DMS53 treated with DMSO at 0.1 percent for 48 hours (cell line): ENCODE data around the gene WHRN.

Source experiments
- DNase-seq: peaks from one replicate; lab custom pipeline; 2025; ENCODE audit not compliant: unreplicated experiment; lab: John Stamatoyannopoulos, UW

Gene WHRN

DNA sequence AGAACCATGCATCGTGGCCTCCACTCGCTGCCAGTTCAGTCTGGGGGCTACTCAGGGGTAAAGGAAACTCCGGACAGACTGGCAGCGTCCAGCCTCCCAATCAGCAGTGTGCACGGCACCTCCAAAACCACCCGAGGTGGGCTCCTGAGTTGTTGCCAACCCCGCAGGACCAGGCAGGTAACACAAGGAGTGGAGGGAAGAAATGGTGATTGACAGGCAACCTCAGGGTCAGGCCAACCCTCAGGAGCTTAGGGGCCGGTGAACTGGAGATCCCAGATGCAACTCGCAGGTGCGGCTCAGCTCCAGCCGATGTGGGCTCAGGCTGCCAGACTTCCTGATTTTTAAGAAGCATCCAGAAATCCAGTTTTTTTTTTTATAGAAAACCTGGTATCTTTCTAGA lies 80.1 kb downstream of the WHRN start:
- DNase-seq = no peak

DNA sequence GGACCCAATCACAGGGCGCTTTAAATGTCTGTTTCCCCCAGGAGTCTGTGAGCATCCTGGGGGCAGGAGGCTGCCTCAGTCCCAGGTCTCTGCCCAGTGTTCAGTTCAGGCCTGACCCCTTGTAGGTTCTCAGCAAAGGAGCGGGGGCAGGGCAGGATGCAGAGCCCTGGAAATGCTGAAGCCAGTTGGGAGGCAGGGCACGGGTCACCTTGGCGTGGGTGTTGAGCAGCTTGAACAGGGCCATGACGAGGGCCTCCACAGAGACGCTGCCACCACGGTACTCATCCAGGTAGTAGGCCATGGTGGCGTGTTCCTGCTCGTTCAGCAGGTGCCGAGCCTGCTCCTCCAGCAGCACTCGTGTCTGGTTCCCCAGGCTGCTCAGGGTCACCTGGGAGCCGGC lies 81.1 kb downstream of the WHRN start:
- DNase-seq = no peak

DNA sequence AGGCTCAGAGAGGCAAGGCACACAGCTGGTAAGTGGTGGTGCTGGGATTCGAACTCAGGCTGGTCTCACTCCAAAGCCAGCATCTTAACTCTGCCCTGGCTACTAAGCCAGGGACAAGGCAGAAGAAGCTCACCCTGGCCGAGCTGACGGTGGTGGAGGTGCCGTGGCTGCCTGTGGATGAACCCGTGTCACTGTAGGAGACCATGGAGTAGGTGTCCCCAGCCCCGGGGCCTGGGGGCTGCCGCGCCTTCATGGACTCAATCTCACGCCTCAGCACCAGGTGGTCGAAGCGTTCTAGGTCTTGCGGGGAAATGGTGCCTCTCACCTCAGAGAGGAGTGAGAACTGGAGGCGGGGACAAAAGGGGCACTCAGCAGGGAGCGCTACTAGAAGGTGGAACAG lies 82.1 kb downstream of the WHRN start:
- no peak for DNase-seq

DNA sequence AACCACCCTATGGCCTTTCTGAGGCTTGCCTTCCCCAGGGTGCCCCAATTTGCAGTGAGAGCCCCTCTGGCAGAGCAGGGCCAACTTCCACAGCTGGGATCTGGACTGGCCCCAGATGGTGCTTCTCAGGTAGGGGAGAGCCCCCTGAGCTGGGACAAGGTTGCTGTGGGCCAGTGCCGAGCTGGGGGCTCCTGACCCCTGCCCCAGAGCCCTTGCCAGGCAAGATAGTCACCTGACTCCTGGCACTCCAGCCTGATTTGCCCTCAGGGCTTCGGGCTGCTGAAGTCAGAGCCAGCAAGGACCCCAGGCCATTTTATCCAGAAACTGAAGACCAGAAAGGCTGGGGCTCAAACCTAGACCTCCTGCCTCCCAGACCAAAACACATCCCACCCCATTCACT lies 84.1 kb downstream of the WHRN start:
- DNase-seq = no peak

DNA sequence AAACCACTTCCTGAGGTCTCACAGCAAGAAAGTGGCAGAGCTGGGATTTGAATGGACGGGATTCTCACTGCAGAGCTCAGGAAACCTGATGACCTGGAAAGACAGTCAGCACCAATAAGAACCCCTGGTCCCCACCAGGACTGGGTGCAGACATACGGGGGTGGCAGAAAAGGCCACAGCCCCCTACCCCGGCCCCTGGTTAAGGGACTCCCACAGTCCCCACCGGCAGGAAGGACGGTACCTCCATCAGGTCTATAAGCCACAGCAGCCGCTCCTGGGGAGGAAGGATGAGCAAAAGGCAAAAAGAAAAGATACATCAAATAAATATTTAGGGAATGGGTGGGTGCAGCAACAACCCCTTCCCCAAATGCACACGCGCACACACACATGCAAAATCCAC lies 85.5 kb downstream of the WHRN start:
- DNase-seq = no peak

DNA sequence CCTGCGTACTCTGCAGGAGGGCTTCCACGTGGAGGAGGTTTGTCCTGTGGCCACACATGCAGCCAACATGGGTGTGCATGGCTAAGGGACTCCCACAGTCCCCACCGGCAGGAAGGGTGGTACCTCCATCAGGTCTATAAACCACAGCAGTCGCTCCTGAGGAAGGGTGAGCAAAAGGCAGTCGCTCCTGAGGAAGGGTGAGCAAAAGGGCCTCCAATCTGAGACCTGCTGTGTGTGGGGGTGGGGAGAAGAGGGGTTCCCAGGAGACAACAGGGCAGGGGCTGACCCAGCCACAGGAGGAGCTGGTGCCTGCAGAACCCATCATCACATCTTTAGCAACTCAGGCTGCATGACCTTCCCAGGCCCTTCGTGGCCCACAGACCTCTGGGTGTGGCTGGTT lies 87.2 kb downstream of the WHRN start:
- no peak for DNase-seq

DNA sequence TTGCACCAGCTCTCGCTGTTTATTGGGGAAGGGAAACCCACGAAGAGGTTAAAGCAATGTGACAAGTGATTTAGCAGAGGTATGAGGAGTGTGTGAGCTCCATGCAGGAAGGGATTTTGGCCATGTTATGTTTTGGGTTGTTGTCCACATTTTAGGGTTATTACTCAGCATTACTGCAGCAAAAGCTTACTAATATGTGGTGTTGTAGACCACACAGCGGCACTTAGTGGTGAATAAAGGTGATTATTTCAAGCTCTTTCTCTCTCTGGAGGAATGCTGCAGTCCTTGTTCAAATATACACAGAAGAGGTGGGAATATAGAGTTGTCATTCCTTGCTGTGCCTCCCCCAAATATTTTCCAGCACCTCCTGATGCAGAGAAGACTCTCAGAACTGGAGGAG lies 87.8 kb downstream of the WHRN start:
- no peak for DNase-seq

DNA sequence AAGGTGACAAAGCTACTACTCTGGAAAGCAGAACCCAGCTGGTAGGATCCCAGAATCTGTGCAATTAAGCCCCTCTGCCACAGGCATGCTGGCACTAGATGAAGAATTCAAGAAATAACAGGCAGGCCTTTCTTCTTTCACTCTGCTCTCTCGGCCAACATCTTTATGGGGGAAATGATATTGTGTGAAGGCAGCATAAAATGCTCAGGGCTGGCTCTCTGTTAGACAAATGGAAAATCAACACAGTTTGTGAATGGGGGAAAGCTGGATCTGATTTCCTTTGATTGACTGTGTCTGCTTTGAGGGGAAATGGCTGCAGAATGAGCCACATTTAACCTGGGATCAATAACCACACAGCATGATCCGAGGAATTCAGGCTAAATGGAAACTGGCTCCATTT lies 88.4 kb downstream of the WHRN start:
- no peak for DNase-seq

DNA sequence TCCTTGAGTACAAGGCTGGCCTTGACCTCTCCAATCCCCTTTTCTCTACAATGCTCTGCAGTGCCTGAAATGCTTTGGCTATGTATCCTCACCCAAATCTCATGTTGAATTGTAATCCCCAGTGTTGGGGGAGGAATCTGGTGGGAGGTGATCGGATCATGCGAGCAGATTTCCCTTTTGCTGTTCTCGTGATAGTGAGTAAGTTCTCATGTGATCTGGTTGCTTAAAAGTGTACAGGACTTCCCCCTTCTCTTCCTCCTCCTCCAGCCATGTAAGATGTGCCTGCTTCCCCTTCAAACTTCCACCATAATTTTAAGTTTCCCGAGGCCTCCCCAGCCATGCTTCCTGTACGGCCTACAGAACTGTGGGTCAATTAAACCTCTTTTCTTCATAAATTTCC lies 89.0 kb downstream of the WHRN start:
- DNase-seq = no peak

DNA sequence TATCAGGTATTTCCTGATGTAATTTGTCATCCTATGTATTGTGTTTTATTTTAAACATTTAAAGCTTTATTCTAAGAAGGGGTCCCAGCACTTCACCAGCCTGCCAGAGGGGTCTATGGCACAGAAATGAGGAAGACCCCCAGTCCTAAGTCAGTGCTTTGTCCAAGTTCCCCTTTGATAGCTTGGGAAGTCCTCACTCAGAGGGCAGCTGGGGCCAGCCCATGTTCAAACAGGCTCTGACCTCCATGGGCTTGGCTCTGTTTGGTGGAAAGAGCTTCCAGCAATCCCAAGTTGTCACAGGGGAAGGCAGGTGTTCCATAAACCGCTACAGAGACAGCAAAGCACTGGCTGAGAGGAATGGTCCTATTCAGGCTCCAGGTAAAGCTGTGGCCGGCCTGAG lies 90.9 kb downstream of the WHRN start:
- DNase-seq = no peak

DNA sequence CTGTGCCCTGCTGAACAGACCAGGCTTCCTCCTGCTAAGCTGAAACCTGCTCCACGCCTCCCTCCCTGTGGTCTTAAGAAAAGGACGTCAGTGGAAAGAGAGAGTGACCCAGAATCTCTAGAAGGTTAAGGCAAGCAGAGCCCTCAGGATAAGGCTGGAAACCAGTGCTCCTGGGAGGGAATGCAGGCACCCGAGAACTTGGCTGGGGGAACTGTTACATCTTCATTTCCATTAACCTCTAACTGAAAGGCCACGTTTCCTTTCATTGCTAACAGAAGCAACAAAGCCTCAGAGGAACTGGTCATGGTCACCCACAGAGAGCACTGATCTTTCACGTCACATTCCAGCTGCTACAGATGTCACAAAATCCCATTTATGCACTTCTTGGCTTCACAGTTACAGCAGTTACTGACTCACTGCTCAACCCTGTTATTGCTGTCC lies 91.4 kb downstream of the WHRN start:
- no peak for DNase-seq

DNA sequence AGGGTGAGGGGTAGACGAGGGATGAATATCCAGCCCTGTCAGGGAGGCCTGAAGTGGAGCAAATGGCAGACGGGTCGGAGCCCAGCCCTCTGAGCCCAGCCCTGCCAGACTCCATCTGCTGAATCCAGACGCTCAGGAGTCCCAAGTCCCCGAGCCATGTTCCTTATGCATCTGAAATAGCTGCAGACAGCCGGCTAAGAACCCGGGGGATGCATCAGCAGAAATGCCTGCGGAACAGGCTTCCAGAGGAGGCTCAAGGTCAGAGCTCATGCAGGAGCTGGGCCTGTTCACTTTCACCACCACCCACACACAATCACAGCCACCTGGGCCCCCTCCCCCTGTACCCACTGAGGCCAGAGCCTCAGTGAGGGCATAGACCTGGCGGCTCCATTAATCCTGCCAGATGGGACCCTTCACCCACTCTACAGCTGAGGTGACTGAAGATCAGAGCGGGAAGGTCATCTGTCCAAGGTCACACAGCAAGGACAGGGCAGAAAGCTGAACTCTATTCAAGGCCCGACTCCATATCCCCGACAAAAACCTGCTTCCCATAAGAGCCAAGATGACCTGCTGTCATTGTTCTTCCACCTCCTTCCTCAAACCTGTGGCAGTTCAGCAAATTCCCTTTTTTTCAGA lies 93.1 kb downstream of the WHRN start:
- no peak for DNase-seq

DNA sequence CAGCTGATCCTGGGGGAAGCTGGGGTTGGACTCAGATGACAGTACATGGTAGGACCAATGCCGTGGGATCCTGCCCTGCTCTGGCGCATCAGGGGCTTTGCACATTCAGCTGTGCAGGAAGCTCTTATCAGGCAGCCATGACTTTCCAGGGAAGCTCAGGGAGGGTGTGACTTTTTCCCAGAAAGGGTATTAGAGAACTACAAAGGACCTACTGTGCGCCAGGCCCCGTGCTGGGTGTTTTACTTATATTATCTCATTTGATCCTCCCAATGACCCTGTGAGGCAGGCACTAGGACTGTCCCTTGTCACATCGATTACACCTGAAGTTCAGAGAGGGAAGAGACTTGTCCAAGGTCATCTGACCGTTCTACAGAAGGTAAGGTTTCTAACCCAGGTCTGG lies 93.8 kb downstream of the WHRN start:
- DNase-seq = no peak

DNA sequence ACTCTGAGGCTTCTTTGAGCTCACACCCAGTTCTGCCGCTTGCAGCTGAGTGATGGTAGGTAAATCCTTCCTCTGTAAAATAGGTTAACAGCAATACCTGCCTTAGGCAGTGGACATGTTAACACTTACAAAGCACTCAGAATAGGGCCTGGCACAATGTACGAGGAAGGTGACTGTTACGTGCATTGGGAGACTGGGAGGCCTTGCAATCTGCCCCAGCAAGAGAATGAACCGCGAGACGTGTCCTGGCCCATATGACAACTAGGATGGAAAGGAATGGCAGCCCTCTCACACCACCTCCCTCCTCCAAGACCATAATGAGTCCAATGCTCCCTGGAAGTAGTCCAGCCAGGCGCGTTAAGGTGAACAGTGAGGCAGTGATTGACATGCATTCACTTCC lies 94.4 kb downstream of the WHRN start:
- DNase-seq = no peak

DNA sequence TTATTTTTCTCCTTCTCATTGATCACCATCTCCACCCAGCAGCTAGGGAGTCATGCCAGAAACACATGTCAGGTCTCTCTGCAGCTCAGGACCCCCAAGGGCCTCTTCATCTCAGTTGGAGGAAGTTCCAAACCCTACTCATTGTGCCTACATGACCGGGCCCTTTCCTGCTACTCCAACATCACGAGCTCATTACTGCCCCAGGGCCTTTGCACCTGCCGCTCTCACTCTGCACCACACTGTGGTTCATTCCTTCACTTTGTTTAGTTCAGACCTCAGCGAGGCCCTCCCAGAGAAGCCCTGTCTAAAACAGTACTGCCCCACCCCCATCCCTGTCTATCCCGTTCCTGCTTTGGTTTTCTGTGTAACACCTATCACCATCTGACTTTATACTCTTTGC lies 95.4 kb downstream of the WHRN start:
- no peak for DNase-seq

DNA sequence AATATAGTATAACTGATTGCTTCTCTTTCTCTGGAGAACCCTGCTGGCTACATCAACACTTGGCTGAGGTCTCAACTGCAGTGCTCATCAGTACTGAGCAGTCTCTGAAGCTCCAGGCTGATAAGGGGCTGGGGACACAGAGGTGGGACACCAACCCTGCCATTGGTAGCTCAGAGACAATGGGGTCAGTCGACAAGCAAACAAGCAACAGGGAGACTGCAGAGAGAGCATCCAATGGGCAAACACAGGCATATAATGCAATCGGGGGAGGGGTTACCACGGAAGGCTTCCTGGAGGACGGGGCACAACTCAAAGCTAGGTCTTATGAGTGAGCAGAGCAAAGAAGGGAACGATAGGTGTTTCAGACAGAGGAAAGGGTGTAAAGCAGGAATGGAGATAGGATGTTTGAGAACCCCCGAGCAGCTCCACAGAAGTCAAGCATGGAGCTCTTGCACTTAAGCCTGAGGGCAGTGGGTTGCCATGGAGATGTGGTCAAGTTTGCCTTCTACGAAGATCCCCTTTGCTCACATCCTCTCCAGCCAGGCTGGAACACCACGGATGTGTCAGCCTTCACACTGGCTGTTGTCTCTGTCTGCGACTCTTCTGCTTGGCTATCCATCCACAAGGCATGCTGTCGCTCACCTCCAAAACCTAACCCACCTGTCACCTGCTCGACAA lies 96.0 kb downstream of the WHRN start:
- no peak for DNase-seq

DNA sequence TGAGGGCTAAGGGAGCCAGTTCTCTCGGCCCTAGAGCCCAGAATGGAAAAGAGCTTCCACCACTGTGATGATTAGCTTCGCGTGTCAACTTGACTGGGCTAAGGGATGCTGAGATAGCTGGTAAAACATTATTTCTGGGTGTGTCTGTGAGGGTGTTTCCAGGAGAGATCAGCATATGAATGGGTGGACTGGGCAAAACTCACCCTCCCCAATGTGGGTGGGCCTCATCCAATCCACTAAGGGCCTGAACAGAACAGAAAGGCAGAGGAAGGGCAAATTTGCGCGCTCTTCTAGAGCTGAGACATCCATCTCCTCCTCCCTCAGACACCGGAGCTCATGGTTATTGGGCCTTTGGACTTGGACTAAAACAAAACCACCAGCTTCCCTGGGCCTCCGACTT lies 96.6 kb downstream of the WHRN start:
- DNase-seq = no peak

DNA sequence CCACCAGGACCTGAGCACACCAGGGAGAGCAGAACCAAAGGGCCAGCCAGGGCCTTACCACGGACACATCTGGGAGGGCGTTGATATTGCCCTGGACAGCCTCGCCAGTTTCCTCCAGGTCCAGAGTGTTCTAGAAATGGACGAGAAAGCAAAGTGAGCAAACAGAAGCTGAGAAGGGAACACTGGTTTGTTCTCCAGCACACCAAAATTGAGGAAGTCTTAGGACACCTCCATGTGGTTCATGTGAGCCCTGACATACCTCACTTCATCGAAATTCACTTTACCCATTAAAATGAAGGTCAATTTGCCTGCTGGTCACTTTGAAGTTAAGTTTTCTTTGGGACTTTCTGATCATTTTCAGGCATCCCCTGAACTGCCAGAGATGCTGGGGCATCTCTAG lies 97.4 kb downstream of the WHRN start:
- DNase-seq = no peak

DNA sequence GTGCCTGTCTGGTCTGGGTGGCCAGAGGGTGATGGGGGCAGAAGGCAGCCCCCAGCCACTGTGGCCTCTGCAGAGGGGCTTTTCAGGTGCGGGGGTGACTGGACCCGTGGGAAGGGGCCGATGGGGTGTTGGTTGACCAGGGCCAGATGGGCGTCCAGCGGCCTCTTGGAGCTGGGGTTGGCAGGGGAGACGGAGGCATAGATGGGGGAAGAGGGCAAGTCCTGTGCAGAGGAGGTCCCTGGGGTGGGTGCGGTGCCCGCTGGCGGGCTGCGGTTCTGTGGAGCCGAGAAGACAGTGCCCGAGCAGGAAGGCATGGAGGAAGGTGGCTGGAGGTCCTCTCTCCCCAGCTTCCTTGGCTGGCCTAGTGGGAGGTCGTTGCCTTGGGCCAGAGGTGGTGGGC lies 98.8 kb downstream of the WHRN start:
- no peak for DNase-seq

DNA sequence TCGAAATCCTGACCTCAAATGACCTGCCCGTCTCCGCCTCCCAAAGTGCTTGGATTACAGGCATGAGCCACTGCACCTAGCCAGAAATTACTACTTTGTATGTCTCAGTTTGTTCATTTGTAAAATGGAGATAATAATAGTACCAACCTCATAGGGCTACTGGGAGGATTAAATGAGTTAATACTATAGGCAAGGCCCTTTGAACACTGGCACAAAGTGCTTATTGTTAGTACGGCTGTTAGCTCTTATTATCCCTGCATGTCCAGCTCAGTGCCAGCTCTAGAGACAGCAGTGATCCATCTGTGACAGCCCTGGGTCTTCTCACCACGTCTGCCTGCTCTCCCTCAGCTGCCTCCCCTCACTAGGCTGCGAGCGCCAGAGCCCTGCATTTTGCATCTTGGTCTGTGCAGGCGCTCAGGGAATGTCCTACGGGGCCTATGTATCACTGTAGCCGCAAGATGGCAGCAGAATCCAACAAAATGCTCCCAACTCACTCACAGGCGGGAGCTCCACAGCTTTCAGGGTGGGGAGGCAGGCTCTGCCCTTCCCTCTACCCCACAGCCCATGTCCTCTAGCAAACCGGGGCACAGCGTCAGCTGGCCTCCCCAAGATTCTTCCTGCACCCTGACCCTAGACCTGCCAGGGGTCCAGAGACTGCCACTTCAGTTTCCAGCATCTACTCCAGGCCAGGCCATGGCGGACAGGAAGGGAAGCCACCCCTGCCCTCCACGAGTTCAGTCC lies 99.8 kb downstream of the WHRN start:
- DNase-seq = peak; percentile 51

DNA sequence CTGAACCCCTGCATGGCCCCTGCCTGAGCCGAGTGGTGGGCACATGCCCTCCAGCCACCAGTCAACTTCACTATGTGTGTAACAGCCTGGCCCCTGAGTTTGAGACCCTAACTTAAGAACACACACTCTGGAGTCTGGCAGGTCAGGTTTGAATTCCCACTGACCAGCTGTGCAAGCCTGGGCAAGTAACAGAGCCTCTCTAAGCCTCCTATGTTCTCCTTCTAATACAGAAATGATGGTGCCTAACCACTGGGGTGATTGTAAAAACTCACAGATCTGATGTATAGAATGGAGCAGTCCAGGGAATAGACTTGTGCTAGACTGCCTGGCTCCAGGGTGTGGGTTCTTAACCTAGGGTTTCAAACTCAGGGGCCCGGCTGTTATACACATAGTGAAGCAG lies 100.7 kb downstream of the WHRN start:
- no peak for DNase-seq

DNA sequence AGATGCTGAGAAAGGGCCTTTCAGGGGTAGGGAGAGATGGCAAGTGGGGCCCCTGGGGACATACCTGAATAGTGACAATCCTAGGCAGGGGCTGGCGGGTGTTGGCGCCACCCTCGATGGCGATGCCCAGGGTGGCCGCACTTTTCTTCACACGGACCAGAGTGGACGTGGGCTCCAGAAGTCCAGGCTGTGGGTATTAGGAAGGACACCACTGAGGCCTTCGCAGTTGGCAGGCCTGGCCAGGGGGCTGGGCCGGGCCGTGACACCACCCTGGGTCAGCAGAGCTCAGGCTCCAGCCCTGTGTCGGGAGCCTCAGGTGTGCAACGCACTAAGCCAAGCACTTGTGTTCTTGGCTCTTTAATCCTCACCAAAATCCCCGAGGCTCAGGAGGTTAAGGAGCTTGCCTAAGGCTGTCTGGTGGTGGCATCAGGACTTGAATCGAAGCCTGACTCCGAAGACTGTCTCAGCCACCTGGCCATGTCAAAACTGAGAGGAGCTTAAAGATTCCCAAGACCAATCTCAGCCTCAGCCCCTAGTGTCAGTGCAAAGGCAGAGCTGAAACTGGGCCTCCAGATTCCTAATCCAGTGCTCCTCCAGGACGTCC lies 102.0 kb downstream of the WHRN start:
- no peak for DNase-seq
